ENCODE results near the gene SP2. TPM values are rescaled to one million over a fixed set of nuclear protein-coding genes. Genes with fewer than 3 reads are reported as not detected.

The SP2 gene
- total RNA-seq, 1 donor from 2014 or later: 21.7 TPM

- Mint-ChIP-seq H3K4me3 (peak overlapping the region; percentile 71), H3K36me3 (ENCODE audit: low read depth) (peaks cover 31% of the 10 kb centered on the region), H3K9me3 (no peaks in the 10 kb centered on the region), H3K27me3 (no peaks in the 10 kb centered on the region), H3K27ac (peak overlapping the region; percentile 78), H3K4me1 (peaks cover 33% of the 10 kb centered on the region)
- intact Hi-C loops (cut with micrococcal nuclease): loop anchor here (1.0 to 10.0 kb wide), 3 partner anchors 21 to 156 kb away; partner anchors contain the start of genes CBX1 and SNX11
- peak; percentile 96 for DNase-seq
Measured at GRCh38 chr17:47949197-47949759, 53.2 kb downstream of the SP2 start.

DNA sequence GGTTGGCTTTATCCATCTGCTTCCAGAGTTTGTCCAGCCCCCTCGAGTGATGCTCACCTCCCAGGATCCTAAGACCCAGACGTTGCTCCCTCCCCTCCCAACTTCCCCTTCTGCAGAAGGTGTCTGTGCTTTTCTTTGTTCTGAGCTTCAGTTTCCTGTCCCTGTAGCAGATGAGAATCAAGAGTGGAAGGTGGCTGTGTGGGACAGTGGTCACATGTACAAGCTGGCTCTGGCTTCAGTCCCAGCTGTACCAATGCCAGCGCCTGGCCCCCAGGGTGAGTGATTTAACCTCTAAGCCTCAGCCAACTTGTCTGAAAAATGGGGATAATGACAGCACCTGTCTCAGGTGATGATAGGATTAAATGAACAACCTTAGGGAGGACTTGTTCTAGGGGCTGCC lies 53.9 kb downstream of the SP2 start:
- Mint-ChIP-seq H3K4me3 (peak overlapping the region; percentile 37), H3K36me3 (ENCODE audit: low read depth) (peaks cover 28% of the 10 kb centered on the region), H3K27me3 (no peaks in the 10 kb centered on the region), H3K9me3 (no peaks in the 10 kb centered on the region), H3K4me1 (peaks cover 27% of the 10 kb centered on the region), H3K27ac (peak overlapping the region; percentile 26)
- DNase-seq: no peak
- intact Hi-C loops (cut with micrococcal nuclease): loop anchor here (1.0 to 10.0 kb wide), 3 partner anchors 20 to 155 kb away; partner anchors contain the start of genes CBX1 and SNX11

GRCh38 chr17:47950448-47950847 lies 54.4 kb downstream of the SP2 start:
- Mint-ChIP-seq H3K4me3 (no peak overlapping the region), H3K36me3 (ENCODE audit: low read depth) (peaks cover 26% of the 10 kb centered on the region), H3K27me3 (no peaks in the 10 kb centered on the region), H3K4me1 (peaks cover 22% of the 10 kb centered on the region), H3K27ac (no peak overlapping the region), H3K9me3 (no peaks in the 10 kb centered on the region)
- DNase-seq: no peak
- intact Hi-C loops (cut with micrococcal nuclease): no loop called here

- no peak overlapping the region for H3K4me3 Mint-ChIP-seq
- peaks cover 14% of the 10 kb centered on the region for H3K36me3 Mint-ChIP-seq (ENCODE audit: low read depth)
- DNase-seq: no peak
- no peaks in the 10 kb centered on the region for H3K27me3 Mint-ChIP-seq
- intact Hi-C loops (cut with micrococcal nuclease): no loop called here
- H3K27ac Mint-ChIP-seq: no peak overlapping the region
- no peaks in the 10 kb centered on the region for H3K9me3 Mint-ChIP-seq
- peaks cover 15% of the 10 kb centered on the region for H3K4me1 Mint-ChIP-seq
Measured at GRCh38 chr17:47952171-47953021, 56.4 kb downstream of the SP2 start.

GRCh38 chr17:47953909-47954308 lies 57.9 kb downstream of the SP2 start:
- DNase-seq: no peak
- intact Hi-C loops (cut with micrococcal nuclease): no loop called here
- Mint-ChIP-seq H3K4me3 (no peak overlapping the region), H3K27ac (no peak overlapping the region), H3K9me3 (no peaks in the 10 kb centered on the region), H3K4me1 (peaks cover 13% of the 10 kb centered on the region), H3K36me3 (ENCODE audit: low read depth) (peaks cover 7% of the 10 kb centered on the region), H3K27me3 (no peaks in the 10 kb centered on the region)

DNA sequence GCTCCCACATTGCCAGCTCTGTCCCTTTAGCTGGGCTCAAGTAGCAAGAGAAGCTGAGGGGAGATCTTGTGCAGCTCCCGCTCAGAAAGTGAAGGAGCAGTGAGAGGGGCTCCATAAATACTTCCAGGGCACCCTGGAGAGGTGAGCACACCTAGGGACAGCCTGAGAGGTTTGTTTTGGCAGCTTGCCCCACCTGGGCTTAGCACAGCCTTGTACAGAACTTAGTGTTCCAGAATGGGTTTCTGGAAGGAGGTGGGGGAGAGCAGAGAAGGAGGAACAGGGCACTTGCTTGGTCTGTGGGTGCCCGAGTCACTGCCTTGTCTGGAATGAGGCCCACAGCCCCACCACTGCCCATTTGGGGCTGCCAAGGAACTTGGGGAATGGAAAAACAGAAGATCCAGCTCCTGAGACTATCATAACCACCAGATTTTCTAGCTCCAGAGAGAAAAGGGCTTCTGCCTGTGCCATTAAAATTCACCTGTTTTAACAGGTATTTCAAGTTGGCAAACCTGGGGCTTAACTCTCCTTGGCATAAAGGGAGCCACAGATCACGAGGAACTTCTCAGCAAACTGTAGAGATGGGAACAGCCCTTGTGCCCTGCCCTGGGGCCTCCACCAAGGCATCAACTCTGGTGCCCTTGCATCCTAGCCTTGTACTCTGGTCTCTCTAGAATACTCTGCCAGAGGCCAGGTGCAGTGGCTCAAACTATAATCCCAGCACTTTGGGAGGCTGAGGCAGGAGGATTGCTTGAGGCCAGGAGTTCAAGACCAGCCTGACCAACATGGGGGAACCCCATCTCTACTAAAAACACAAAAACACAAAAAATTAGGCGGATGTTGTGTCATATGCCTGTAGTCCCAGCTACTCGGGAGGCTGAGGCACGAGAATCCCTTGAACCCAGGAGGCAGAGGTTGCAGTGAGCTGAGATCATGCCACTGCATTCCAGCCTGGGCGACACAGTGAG lies 59.7 kb downstream of the SP2 start:
- no peak for DNase-seq
- intact Hi-C loops (cut with micrococcal nuclease): no loop called here
- Mint-ChIP-seq H3K9me3 (no peaks in the 10 kb centered on the region), H3K27ac (no peak overlapping the region), H3K4me1 (peaks cover 2% of the 10 kb centered on the region), H3K36me3 (ENCODE audit: low read depth) (peaks cover 4% of the 10 kb centered on the region), H3K27me3 (peaks cover 3% of the 10 kb centered on the region), H3K4me3 (no peak overlapping the region)

DNA sequence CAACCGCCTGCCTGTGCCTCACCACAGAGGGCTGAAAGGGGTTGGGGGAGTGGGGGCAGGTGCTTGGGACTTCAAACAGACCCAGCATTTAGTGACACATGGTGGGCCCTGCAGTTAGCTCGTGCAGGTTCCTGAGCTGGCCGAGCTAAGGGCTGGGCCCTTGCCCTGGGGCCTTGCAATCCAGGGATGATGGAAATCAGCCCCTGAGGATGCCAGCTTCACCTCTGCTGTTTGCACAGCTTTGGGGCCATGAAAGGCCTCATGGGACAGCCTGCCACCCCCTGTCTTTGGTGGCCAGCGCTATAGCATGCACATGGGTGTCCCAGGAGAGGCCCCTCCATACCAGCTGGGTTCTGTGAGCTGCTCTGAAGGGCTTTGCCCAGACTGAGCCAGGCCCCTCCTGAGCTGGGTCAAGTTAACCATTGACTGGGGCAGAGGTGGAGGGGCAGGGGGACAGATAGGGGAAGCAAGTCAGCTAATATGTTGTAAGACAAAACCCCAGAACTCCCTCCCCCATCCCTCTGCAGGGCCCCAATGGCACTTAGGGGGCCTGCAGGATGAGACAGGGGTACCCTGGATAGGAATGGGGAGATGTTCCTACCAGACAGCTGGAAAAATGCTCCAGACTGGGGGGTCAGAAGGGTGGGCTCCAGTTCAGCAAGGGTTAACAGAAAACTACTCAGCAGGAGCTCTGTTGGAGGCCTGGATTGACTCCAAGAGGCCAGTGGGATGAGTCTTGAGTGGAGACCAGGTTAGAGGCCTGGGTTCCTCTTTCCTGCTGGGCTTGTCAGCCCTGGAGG lies 61.0 kb downstream of the SP2 start:
- no peak overlapping the region for H3K27ac Mint-ChIP-seq
- H3K4me3 Mint-ChIP-seq: no peak overlapping the region
- no peak for DNase-seq
- no peaks in the 10 kb centered on the region for H3K4me1 Mint-ChIP-seq
- no peaks in the 10 kb centered on the region for H3K9me3 Mint-ChIP-seq
- H3K27me3 Mint-ChIP-seq: peaks cover 3% of the 10 kb centered on the region
- intact Hi-C loops (cut with micrococcal nuclease): no loop called here
- H3K36me3 Mint-ChIP-seq (ENCODE audit: low read depth): peaks cover 2% of the 10 kb centered on the region

GRCh38 chr17:47957591-47958490 lies 61.8 kb downstream of the SP2 start, which contains the start of gene PRR15L:
Gene PRR15L (minus strand): TSS chr17:47957883. CDS start chr17:47953234, 4,649 bp downstream.
- Mint-ChIP-seq H3K36me3 (ENCODE audit: low read depth) (no peaks in the 10 kb centered on the region), H3K27me3 (peaks cover 3% of the 10 kb centered on the region), H3K9me3 (no peaks in the 10 kb centered on the region), H3K27ac (no peak within 1 kb of the TSS), H3K4me1 (no peaks in the 10 kb centered on the region), H3K4me3 (no peak within 1 kb of the TSS)
- intact Hi-C loops (cut with micrococcal nuclease): no loop called here
- DNase-seq: no peak

DNA sequence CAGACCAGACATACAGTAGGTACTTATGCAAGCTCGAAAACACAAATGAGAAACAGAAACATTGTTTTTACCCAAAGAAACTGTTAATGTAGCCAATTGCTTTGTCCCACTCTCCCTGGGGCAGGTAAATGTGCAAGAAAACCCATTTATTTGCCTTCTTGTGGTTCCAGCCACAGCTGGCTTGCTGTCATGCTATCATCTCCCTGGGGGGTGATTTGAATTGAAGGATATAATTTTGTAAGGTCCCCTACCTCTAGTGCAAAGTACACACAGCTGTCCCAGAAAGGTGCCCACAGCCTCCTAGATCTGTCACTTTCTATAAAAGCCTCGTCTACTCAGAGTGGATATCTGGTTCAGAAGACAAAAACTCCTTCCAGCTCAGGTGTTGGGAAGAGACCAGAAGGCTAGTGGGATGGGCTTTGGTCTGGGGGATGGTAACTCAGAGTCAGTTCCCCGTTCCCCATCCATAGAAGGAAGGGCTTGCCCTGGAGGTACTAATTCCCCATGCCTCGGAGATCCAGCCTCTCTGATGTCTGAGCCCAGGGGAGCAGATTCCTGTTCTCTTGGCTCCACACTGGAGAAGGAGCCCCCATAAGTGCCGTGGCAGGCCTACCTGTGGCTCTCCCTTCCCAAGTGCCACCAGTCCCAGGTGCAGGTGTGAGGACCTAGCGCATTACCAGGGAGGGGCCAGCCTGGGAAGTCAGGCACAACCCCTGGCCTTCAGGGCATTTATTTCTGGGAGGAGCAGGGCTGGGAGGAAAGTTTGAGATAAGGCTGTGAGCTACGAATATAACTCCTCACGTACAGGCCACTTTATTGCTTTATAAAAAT lies 64.0 kb downstream of the SP2 start:
- no peaks in the 10 kb centered on the region for H3K9me3 Mint-ChIP-seq
- no peak overlapping the region for H3K4me3 Mint-ChIP-seq
- intact Hi-C loops (cut with micrococcal nuclease): no loop called here
- H3K36me3 Mint-ChIP-seq (ENCODE audit: low read depth): no peaks in the 10 kb centered on the region
- H3K4me1 Mint-ChIP-seq: no peaks in the 10 kb centered on the region
- no peak overlapping the region for H3K27ac Mint-ChIP-seq
- H3K27me3 Mint-ChIP-seq: peaks cover 3% of the 10 kb centered on the region
- DNase-seq: no peak

DNA sequence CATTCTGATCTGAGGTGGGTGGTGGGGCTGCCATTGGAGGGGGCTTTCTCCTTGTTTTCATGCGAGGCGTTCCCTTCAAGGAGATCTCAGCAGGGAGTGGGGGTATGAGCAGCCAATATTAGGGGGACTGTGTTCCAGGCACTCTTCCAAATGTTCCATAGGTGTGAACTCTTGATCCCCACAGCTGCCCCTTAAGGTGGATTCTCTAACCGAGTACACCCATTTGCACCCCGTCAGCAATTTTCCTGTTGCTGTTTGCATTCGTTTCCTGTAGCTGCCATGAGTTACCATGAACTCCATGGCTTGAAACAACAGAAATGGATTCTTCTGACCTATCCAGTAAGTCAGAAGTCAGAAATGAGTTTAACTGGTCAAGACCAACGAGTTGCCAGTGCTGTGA lies 65.4 kb downstream of the SP2 start:
- H3K27me3 Mint-ChIP-seq: peaks cover 3% of the 10 kb centered on the region
- peaks cover 2% of the 10 kb centered on the region for H3K4me1 Mint-ChIP-seq
- no peaks in the 10 kb centered on the region for H3K36me3 Mint-ChIP-seq (ENCODE audit: low read depth)
- no peak for DNase-seq
- intact Hi-C loops (cut with micrococcal nuclease): no loop called here
- no peaks in the 10 kb centered on the region for H3K9me3 Mint-ChIP-seq
- H3K4me3 Mint-ChIP-seq: no peak overlapping the region
- H3K27ac Mint-ChIP-seq: no peak overlapping the region

- intact Hi-C loops (cut with micrococcal nuclease): no loop called here
- Mint-ChIP-seq H3K27me3 (peaks cover 3% of the 10 kb centered on the region), H3K27ac (no peak overlapping the region), H3K4me1 (peaks cover 2% of the 10 kb centered on the region), H3K9me3 (no peaks in the 10 kb centered on the region), H3K36me3 (ENCODE audit: low read depth) (no peaks in the 10 kb centered on the region), H3K4me3 (no peak overlapping the region)
- DNase-seq: no peak
Measured at GRCh38 chr17:47962901-47963300, 66.9 kb downstream of the SP2 start.

DNA sequence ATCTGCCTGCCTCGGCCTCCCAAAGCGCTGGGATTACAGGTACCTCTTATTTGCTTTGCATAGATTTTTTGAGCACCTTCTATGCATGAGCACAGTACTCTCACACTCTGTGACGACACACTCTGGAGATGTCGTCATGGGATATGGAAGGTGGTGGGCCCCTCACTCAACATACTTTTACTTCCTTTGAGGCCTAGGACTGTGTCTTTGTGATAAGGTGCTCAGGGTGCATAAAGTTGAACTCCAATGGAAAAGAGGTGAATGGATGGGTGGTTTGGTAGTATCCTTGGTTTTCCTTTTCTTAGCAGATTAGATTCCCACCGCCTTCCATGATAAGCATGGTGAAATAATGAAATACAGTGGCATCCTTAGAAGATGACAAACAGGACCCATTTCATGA lies 68.8 kb downstream of the SP2 start:
- no peak for DNase-seq
- Mint-ChIP-seq H3K27me3 (peaks cover 2% of the 10 kb centered on the region), H3K27ac (no peak overlapping the region), H3K9me3 (no peaks in the 10 kb centered on the region), H3K4me1 (peaks cover 3% of the 10 kb centered on the region), H3K4me3 (no peak overlapping the region), H3K36me3 (ENCODE audit: low read depth) (no peaks in the 10 kb centered on the region)
- intact Hi-C loops (cut with micrococcal nuclease): no loop called here

Measured in activated CD4-positive, alpha-beta T cell treated with anti-CD3 and anti-CD28 coated beads, Interleukin-2, amount 10 ng/mL, durations not matched to agents 24 days and 14 days (primary cell).